ENCODE results near the gene HBG1. TPM values are rescaled to one million over a fixed set of nuclear protein-coding genes. Genes with fewer than 3 reads are reported as not detected.

Gene HBG1
- total and polyA plus RNA-seq, 2 of the 8 experiments (the other 6 are each of a cell fraction or from before 2014, with no cell fraction given) = 0.26 TPM; not detected in 1

GRCh38 chr11:5297721-5298323, 48.2 kb upstream of the HBG1 start (continued):
- TF ChIP-seq, protein P1, sequence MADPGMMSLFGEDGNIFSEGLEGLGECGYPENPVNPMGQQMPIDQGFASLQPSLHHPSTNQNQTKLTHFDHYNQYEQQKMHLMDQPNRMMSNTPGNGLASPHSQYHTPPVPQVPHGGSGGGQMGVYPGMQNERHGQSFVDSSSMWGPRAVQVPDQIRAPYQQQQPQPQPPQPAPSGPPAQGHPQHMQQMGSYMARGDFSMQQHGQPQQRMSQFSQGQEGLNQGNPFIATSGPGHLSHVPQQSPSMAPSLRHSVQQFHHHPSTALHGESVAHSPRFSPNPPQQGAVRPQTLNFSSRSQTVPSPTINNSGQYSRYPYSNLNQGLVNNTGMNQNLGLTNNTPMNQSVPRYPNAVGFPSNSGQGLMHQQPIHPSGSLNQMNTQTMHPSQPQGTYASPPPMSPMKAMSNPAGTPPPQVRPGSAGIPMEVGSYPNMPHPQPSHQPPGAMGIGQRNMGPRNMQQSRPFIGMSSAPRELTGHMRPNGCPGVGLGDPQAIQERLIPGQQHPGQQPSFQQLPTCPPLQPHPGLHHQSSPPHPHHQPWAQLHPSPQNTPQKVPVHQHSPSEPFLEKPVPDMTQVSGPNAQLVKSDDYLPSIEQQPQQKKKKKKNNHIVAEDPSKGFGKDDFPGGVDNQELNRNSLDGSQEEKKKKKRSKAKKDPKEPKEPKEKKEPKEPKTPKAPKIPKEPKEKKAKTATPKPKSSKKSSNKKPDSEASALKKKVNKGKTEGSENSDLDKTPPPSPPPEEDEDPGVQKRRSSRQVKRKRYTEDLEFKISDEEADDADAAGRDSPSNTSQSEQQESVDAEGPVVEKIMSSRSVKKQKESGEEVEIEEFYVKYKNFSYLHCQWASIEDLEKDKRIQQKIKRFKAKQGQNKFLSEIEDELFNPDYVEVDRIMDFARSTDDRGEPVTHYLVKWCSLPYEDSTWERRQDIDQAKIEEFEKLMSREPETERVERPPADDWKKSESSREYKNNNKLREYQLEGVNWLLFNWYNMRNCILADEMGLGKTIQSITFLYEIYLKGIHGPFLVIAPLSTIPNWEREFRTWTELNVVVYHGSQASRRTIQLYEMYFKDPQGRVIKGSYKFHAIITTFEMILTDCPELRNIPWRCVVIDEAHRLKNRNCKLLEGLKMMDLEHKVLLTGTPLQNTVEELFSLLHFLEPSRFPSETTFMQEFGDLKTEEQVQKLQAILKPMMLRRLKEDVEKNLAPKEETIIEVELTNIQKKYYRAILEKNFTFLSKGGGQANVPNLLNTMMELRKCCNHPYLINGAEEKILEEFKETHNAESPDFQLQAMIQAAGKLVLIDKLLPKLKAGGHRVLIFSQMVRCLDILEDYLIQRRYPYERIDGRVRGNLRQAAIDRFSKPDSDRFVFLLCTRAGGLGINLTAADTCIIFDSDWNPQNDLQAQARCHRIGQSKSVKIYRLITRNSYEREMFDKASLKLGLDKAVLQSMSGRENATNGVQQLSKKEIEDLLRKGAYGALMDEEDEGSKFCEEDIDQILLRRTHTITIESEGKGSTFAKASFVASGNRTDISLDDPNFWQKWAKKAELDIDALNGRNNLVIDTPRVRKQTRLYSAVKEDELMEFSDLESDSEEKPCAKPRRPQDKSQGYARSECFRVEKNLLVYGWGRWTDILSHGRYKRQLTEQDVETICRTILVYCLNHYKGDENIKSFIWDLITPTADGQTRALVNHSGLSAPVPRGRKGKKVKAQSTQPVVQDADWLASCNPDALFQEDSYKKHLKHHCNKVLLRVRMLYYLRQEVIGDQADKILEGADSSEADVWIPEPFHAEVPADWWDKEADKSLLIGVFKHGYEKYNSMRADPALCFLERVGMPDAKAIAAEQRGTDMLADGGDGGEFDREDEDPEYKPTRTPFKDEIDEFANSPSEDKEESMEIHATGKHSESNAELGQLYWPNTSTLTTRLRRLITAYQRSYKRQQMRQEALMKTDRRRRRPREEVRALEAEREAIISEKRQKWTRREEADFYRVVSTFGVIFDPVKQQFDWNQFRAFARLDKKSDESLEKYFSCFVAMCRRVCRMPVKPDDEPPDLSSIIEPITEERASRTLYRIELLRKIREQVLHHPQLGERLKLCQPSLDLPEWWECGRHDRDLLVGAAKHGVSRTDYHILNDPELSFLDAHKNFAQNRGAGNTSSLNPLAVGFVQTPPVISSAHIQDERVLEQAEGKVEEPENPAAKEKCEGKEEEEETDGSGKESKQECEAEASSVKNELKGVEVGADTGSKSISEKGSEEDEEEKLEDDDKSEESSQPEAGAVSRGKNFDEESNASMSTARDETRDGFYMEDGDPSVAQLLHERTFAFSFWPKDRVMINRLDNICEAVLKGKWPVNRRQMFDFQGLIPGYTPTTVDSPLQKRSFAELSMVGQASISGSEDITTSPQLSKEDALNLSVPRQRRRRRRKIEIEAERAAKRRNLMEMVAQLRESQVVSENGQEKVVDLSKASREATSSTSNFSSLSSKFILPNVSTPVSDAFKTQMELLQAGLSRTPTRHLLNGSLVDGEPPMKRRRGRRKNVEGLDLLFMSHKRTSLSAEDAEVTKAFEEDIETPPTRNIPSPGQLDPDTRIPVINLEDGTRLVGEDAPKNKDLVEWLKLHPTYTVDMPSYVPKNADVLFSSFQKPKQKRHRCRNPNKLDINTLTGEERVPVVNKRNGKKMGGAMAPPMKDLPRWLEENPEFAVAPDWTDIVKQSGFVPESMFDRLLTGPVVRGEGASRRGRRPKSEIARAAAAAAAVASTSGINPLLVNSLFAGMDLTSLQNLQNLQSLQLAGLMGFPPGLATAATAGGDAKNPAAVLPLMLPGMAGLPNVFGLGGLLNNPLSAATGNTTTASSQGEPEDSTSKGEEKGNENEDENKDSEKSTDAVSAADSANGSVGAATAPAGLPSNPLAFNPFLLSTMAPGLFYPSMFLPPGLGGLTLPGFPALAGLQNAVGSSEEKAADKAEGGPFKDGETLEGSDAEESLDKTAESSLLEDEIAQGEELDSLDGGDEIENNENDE (IDR thresholded peaks at IDR 0.05; ENCODE audit: insufficient replicate concordance, low read length) = no peak
- TF ChIP-seq, protein P2, sequence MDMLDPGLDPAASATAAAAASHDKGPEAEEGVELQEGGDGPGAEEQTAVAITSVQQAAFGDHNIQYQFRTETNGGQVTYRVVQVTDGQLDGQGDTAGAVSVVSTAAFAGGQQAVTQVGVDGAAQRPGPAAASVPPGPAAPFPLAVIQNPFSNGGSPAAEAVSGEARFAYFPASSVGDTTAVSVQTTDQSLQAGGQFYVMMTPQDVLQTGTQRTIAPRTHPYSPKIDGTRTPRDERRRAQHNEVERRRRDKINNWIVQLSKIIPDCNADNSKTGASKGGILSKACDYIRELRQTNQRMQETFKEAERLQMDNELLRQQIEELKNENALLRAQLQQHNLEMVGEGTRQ (IDR thresholded peaks at IDR 0.05; ENCODE audit: low read length) = no peak
- TF ChIP-seq CTBP2 (IDR thresholded peaks at IDR 0.05; ENCODE audit: borderline replicate concordance, insufficient read depth, insufficient read length, low read length) (no peak), SP1 (IDR thresholded peaks at IDR 0.05; ENCODE audit: low read depth, low read length) (no peak), NANOG (IDR thresholded peaks at IDR 0.05; ENCODE audit: insufficient read depth, low read depth, low read length, poor library complexity, severe bottlenecking) (no peak), POLR2AphosphoS5 (IDR thresholded peaks at IDR 0.05; ENCODE audit: low read depth, low read length) (no peak), EZH2 (IDR thresholded peaks at IDR 0.05; ENCODE audit: low read depth, low read length, severe bottlenecking) (no peak)

All from H1 (cell line).